ENCODE measurements around the gene TSC22D2. TPM values are rescaled to one million over a fixed set of nuclear protein-coding genes. Genes with fewer than 3 reads are reported as not detected.
A peak's percentile ranks its signal among the peaks of the same experiment; 100 is the strongest.

Gene TSC22D2
- total and polyA plus RNA-seq, 8 donors, result 5.9 to 12.2 (median 7.8) TPM

DNA sequence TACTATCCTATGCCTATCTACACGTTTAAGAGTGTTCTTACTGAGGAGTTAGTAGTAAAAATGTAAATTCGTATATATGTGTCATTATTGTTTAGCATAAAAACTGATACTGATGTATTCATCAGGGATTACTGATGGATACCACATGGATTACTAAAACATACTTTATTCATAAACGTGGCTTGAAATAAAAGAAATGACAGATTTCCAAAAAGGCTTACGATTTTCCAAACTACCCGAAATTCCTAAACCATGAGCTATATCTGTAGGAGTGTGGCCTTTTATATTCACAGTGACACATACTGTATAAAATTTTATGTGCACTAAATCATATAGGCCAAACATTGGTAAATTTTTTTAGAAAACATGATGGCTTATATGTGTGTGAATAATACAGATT is 6.9 kb downstream of the TSC22D2 start:
- intact Hi-C loops (cut with DNase I), result loop anchor here in 1 of 3 donors (10.0 kb wide), 1 partner anchor 80 kb away; no protein-coding TSS in a partner anchor
- H3K27ac ChIP-seq, result no peak overlapping the region
- no peak for ATAC-seq
- H3K36me3 ChIP-seq, result no peaks in the 10 kb centered on the region
- no peak for TF ChIP-seq CTCF (IDR thresholded peaks at IDR 0.05)
- no peak for FAIRE-seq
- no peak overlapping the region for H3K4me3 ChIP-seq
- H3K4me1 ChIP-seq, result peaks cover 21 to 51% (median 33%) of the 10 kb centered on the region in 3 donors
- H3K27me3 ChIP-seq, result no peaks in the 10 kb centered on the region
- DNase-seq, result no peak
- no peaks in the 10 kb centered on the region for H3K9me3 ChIP-seq
- 55 to 66% methylated on average over 5 of the region's 5 CpGs for WGBS, 2 donors

GRCh38 chr3:150419076-150419868 is 11.2 kb downstream of the TSC22D2 start:
- FAIRE-seq, result no peak
- no peak for DNase-seq
- 31% methylated on average over 1 of the region's 1 CpG for WGBS, 2 donors
- Histone ChIP-seq H3K4me1 (peaks cover 21 to 59% (median 38%) of the 10 kb centered on the region in 3 donors), H3K9me3 (no peaks in the 10 kb centered on the region), H3K27me3 (no peaks in the 10 kb centered on the region), H3K4me3 (no peak overlapping the region), H3K27ac (no peak overlapping the region), H3K36me3 (no peaks in the 10 kb centered on the region)
- no peak for TF ChIP-seq CTCF (IDR thresholded peaks at IDR 0.05)
- no peak for ATAC-seq
- intact Hi-C loops (cut with DNase I), result loop anchor here in 1 of 3 donors (10.0 kb wide), 1 partner anchor 76 kb away; no protein-coding TSS in a partner anchor

DNA sequence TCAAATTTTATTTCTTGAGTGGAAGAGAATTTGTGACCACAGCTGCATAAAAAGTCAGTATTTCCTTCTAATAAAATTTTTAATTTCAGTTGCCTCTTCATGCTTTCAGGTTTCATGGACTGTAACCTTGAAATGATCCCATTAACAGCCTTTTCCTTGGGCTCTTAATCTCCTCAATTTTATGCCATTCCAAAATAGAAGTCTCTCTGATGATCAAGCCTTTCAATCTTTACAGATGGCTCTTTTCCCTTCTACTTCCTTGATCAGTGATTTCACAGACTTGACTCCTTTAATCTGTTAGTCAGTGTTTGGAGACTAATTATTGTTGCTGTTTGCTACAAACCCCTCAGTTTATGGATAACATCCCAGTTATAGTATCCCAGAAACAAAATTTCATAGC is 11.9 kb downstream of the TSC22D2 start:
- no peaks in the 10 kb centered on the region for H3K36me3 ChIP-seq
- H3K27ac ChIP-seq, result no peak overlapping the region
- no peak for FAIRE-seq
- intact Hi-C loops (cut with DNase I), result loop anchor here in 1 of 3 donors (10.0 kb wide), 1 partner anchor 75 kb away; no protein-coding TSS in a partner anchor
- H3K27me3 ChIP-seq, result no peaks in the 10 kb centered on the region
- no peaks in the 10 kb centered on the region for H3K9me3 ChIP-seq
- H3K4me1 ChIP-seq, result peaks cover 21 to 53% (median 38%) of the 10 kb centered on the region in 3 donors
- no peak overlapping the region for H3K4me3 ChIP-seq
- DNase-seq, result no peak
- peak; percentile 42 to 74 (median 54) for ATAC-seq
- TF ChIP-seq CTCF (IDR thresholded peaks at IDR 0.05), result no peak

DNA sequence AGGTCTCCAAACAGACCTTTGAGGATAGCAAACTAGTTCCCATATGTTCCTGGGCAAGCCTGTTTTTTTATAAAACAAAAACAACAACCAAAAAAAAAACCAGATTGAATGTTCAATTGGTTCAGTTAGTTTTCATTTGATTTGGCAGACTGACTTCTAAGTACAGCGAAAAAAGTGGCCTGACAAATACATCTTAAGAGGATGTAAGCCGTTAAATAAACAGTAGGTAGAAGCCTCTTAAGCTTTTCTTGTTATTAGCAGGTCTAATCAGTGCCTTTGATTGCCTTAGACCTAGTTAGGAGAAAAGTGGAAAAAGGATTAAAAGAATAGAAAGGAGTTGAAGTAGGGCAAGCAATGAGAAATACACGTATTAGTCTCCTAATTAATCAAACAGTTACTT is 13.2 kb downstream of the TSC22D2 start:
- WGBS, 2 donors, result 41 to 48% methylated on average over 3 of the region's 3 CpGs
- no peak for ATAC-seq
- Histone ChIP-seq H3K36me3 (no peaks in the 10 kb centered on the region), H3K4me1 (peaks cover 18 to 41% (median 30%) of the 10 kb centered on the region in 3 donors), H3K27ac (no peak overlapping the region), H3K9me3 (no peaks in the 10 kb centered on the region), H3K4me3 (no peak overlapping the region), H3K27me3 (no peaks in the 10 kb centered on the region)
- FAIRE-seq, result no peak
- intact Hi-C loops (cut with DNase I), result no loop called here
- no peak for TF ChIP-seq CTCF (IDR thresholded peaks at IDR 0.05)
- no peak for DNase-seq
